H1 (cell line): ENCODE measurements around the gene CNGB1. TPM values are rescaled to one million over a fixed set of nuclear protein-coding genes. Genes with fewer than 3 reads are reported as not detected.

Experiments
- CTCF ChIA-PET: fragments of 300-600 bp; sonication (Branson Sonifier 250); formaldehyde crosslinking; loops from one replicate; lab custom pipeline; 2021; ENCODE audit not compliant: partially characterized antibody; lab: Charles Lee
- POLR2A ChIA-PET: fragments of 300-600 bp; sonication (Branson Sonifier 250); formaldehyde crosslinking; loops from one replicate; lab custom pipeline; 2021; ENCODE audit warnings: inconsistent platforms; ENCODE audit not compliant: partially characterized antibody; lab: Charles Lee
- DNase-seq, 2 experiments: peaks; one replicate each; pipeline versions ENCODE4 v3.0.0 to v3.0.0-alpha.2; 2010 to 2022; ENCODE audit warnings: low spot score in 2 of 2, low read depth in 1 of 2, mixed read lengths in 1 of 2
- FAIRE-seq: peaks from 2 replicates; lab custom pipeline; 2011; peaks lifted over from hg19 to GRCh38; lab: Jason Lieb, UNC
- H2AFZ ChIP-seq: 2 replicates; pipeline ENCODE4 v1.8.1; 2012; ENCODE audit warnings: low read length, inconsistent platforms
- H2AK5ac ChIP-seq: 2 replicates; pipeline ENCODE4 v1.6.1; 2013; ENCODE audit warnings: low read depth, low read length
- H2BK120ac ChIP-seq: replicated peaks from 2 replicates; pipeline ENCODE3; 2013; ENCODE audit warnings: low read depth, low read length, inconsistent platforms
- H2BK12ac ChIP-seq: 2 replicates; pipeline ENCODE4 v1.6.1; 2013; ENCODE audit warnings: low read depth, low read length
- H2BK15ac ChIP-seq: 2 replicates; pipeline ENCODE4 v1.6.1; 2013; ENCODE audit warnings: low read length
- H2BK20ac ChIP-seq: 2 replicates; pipeline ENCODE4 v1.6.1; 2013; ENCODE audit warnings: low read length
- H2BK5ac ChIP-seq: 2 replicates; pipeline ENCODE4 v1.6.1; 2013; ENCODE audit warnings: low read depth, low read length
- H3K14ac ChIP-seq: 2 replicates; pipeline ENCODE4 v1.6.1; 2013; ENCODE audit warnings: inconsistent platforms; ENCODE audit not compliant: insufficient read length
- H3K18ac ChIP-seq: 2 replicates; pipeline ENCODE4 v1.6.1; 2013; ENCODE audit warnings: low read length; ENCODE audit errors: extremely low read depth
- H3K23ac ChIP-seq: 2 replicates; pipeline ENCODE4 v1.6.1; 2013; ENCODE audit warnings: inconsistent platforms; ENCODE audit not compliant: insufficient read length
- H3K23me2 ChIP-seq: 2 replicates; pipeline ENCODE4 v1.6.1; 2013; ENCODE audit warnings: low read depth, low read length
- H3K27ac ChIP-seq: 2 replicates; pipeline ENCODE4 v1.6.1; 2011; ENCODE audit warnings: low read depth, low read length, inconsistent platforms
- H3K27me3 ChIP-seq, 4 experiments: replicated peaks in 1 of 4; 1 replicate in 1 of 4; 2 replicates in 3 of 4; pipeline versions ENCODE4 v1.6.1 to v1.8.1; 2011 to 2013; ENCODE audit warnings: low read length in 3 of 4, mild to moderate bottlenecking in 3 of 4, inconsistent platforms in 2 of 4, mixed read lengths in 2 of 4, moderate library complexity in 1 of 4; ENCODE audit not compliant: control insufficient read depth in 3 of 4, insufficient read depth in 3 of 4; ENCODE audit errors: extremely low read depth in 1 of 4
- H3K36me3 ChIP-seq, 4 experiments: 2 replicates each; pipeline versions ENCODE4 v1.6.1 to v1.8.1; 2011 to 2013; ENCODE audit warnings: mild to moderate bottlenecking in 4 of 4, low read length in 3 of 4, moderate library complexity in 2 of 4, control low read depth in 1 of 4, inconsistent platforms in 1 of 4; ENCODE audit not compliant: insufficient read depth in 4 of 4, control insufficient read depth in 2 of 4
- H3K4ac ChIP-seq: replicated peaks from 2 replicates; pipeline ENCODE3; 2013; ENCODE audit warnings: low read length, low read depth, mixed read lengths, inconsistent platforms; ENCODE audit not compliant: insufficient read length
- H3K4me1 ChIP-seq, 4 experiments: replicated peaks in 1 of 4; 1 replicate in 1 of 4; 2 replicates in 3 of 4; pipeline versions ENCODE4 v1.6.1 to v1.8.1; 2011 to 2013; ENCODE audit warnings: low read length in 3 of 4, inconsistent platforms in 2 of 4, mixed read lengths in 1 of 4; ENCODE audit not compliant: insufficient read depth in 4 of 4, control insufficient read depth in 3 of 4
- H3K4me2 ChIP-seq, 2 experiments: 2 replicates each; pipeline versions ENCODE4 v1.6.1 to v1.8.1; 2011 to 2013; ENCODE audit warnings: low read depth in 2 of 2, low read length in 2 of 2, control low read depth in 1 of 2, inconsistent platforms in 1 of 2, mild to moderate bottlenecking in 1 of 2; ENCODE audit not compliant: insufficient read depth in 1 of 2
- H3K4me3 ChIP-seq, 4 experiments: fragments of 200-600, 300-600 bp in 1 of 4; sonication (generic), shearing (Covaris generic), sonication (Bioruptor Twin) in 1 of 4; 2 replicates each; pipeline versions ENCODE4 v1.5.1 to v1.8.1; 2011 to 2016; ENCODE audit warnings: low read length in 4 of 4, low read depth in 3 of 4, control low read depth in 2 of 4, inconsistent platforms in 2 of 4, mild to moderate bottlenecking in 2 of 4, mixed read lengths in 1 of 4, moderate library complexity in 1 of 4; ENCODE audit not compliant: insufficient read depth in 2 of 4; ENCODE audit errors: extremely low read depth in 1 of 4
- H3K56ac ChIP-seq: replicated peaks from 2 replicates; pipeline ENCODE3; 2013; ENCODE audit warnings: low read depth, mild to moderate bottlenecking, mixed read lengths, low read length, inconsistent platforms; ENCODE audit not compliant: insufficient read length
- H3K79me1 ChIP-seq: 2 replicates; pipeline ENCODE4 v1.6.1; 2013; ENCODE audit warnings: low read depth, low read length, control low read depth
- H3K79me2 ChIP-seq, 2 experiments: 2 replicates each; pipeline versions ENCODE4 v1.6.1 to v1.8.1; 2012 to 2013; ENCODE audit warnings: low read length in 2 of 2, mild to moderate bottlenecking in 2 of 2, inconsistent platforms in 1 of 2; ENCODE audit not compliant: insufficient read depth in 2 of 2, control insufficient read depth in 1 of 2
- H3K9ac ChIP-seq, 4 experiments: replicated peaks in 1 of 4; 1 replicate in 1 of 4; 2 replicates in 3 of 4; pipeline versions ENCODE4 v1.6.1 to v1.8.1; 2011 to 2013; ENCODE audit warnings: low read depth in 3 of 4, low read length in 3 of 4, control low read depth in 2 of 4, mild to moderate bottlenecking in 2 of 4, moderate library complexity in 2 of 4, inconsistent platforms in 1 of 4; ENCODE audit errors: extremely low read depth in 1 of 4
- H3K9me3 ChIP-seq, 2 experiments: 2 replicates each; pipeline versions ENCODE4 v1.6.1 to v1.8.1; 2012 to 2013; ENCODE audit warnings: mild to moderate bottlenecking in 2 of 2, moderate library complexity in 2 of 2, control low read depth in 1 of 2, inconsistent platforms in 1 of 2, low read depth in 1 of 2, low read length in 1 of 2, mixed read lengths in 1 of 2; ENCODE audit not compliant: insufficient read depth in 2 of 2
- H4K20me1 ChIP-seq, 2 experiments: replicated peaks in 1 of 2; 2 replicates each; pipeline versions ENCODE3 to v1.8.1; 2011 to 2013; ENCODE audit warnings: inconsistent platforms in 2 of 2, low read length in 2 of 2, mild to moderate bottlenecking in 1 of 2; ENCODE audit not compliant: insufficient read depth in 2 of 2, control insufficient read depth in 1 of 2
- H4K5ac ChIP-seq: 2 replicates; pipeline ENCODE4 v1.6.1; 2013; ENCODE audit warnings: low read length, low read depth, mixed read lengths, inconsistent platforms; ENCODE audit not compliant: insufficient read length
- H4K8ac ChIP-seq: 2 replicates; pipeline ENCODE4 v1.8.0; 2013; ENCODE audit warnings: mild to moderate bottlenecking, moderate library complexity, low read length, inconsistent platforms; ENCODE audit not compliant: insufficient read depth; ENCODE audit errors: extremely low read depth
- H4K91ac ChIP-seq: replicated peaks from 2 replicates; pipeline ENCODE3; 2013; ENCODE audit warnings: low read length, mixed read lengths, inconsistent platforms; ENCODE audit not compliant: insufficient read length
- BCL11A ChIP-seq, 2 experiments: IDR thresholded peaks; one replicate each; pipeline ENCODE4 v1.6.1; 2011; ENCODE audit warnings: low read depth in 2 of 2, low read length in 2 of 2, mild to moderate bottlenecking in 2 of 2
- HDAC2 ChIP-seq, 2 experiments: fragments of 300-600 bp in 1 of 2; sonication (generic) in 1 of 2; IDR thresholded peaks; 2 replicates each; pipeline ENCODE4 v1.6.1; 2011 to 2012; ENCODE audit warnings: low read depth in 2 of 2, low read length in 2 of 2, mild to moderate bottlenecking in 2 of 2, moderate library complexity in 2 of 2, borderline replicate concordance in 1 of 2, inconsistent platforms in 1 of 2
- KDM1A ChIP-seq: fragments of 200-600, 300-600 bp; sonication (generic); IDR thresholded peaks from 2 replicates; pipeline ENCODE4 v1.7.1; 2016; ENCODE audit warnings: mild to moderate bottlenecking, low read length, borderline replicate concordance
- TEAD4 ChIP-seq: IDR thresholded peaks from 2 replicates; pipeline ENCODE4 v1.6.1; 2012; ENCODE audit warnings: low read depth, low read length, inconsistent platforms, mixed read lengths
- WGBS, 2 experiments: shearing (Covaris generic) in 1 of 2; methylation state at CpG; one replicate each; pipeline versions ENCODE4 v1.1.6 to v1.1.7; 2013 to 2015; ENCODE audit warnings: low lambda C conversion rate in 2 of 2, mixed read lengths in 2 of 2, inconsistent platforms in 1 of 2, low coverage in 1 of 2, missing lambda C conversion rate in 1 of 2; ENCODE audit not compliant: insufficient replicate concordance in 2 of 2, insufficient coverage in 1 of 2, insufficient read length in 1 of 2; ENCODE audit errors: extremely low coverage in 1 of 2, missing lambda C conversion rate in 1 of 2; 5-methylcytosine and 5-hydroxymethylcytosine counted together
- polyA plus RNA-seq, 7 experiments: library from polyadenylated mRNA; depleted of rRNA in 3 of 7; stranded (reverse) in 5 of 7; unstranded in 2 of 7; fragments of >200 nt in 5 of 7; fragments of 200-250 nt in 2 of 7; gene quantifications; 1 replicate in 5 of 7; 2 replicates in 1 of 7; 4 replicates in 1 of 7; pipeline versions ENCODE4 v1.2.1 to v1.2.3, GENCODE V29; 2011 to 2013; ENCODE audit warnings: missing spikeins in 2 of 7, mixed read lengths in 2 of 7
- total RNA-seq: library from RNA; stranded (reverse); fragmentation: NEBNext Ultra II Directional; extraction: Animal tissue kit (Norgen Biotek cat#: 25700); gene quantifications from 2 replicates; pipeline ENCODE4 v1.2.1, GENCODE V29; 2021

The CNGB1 gene
- total and polyA plus RNA-seq, 2 of the 8 experiments (the other 6 are each of a cell fraction or from before 2014, with no cell fraction given) = not detected

GRCh38 chr16:57953857-57954256, 17.1 kb downstream of the CNGB1 start:
- CTCF ChIA-PET = interaction anchor here (0.8 to 2.6 kb wide), 9 partner anchors 8 to 173 kb away, joined by 3 to 10 read pairs (median 3); partner anchors contain the start of genes USB1 and ZNF319

More at GRCh38 chr16:57953857-57954256, 17.1 kb downstream of the CNGB1 start:
- no peak overlapping the region for H2BK5ac ChIP-seq
- FAIRE-seq = no peak
- H2AK5ac ChIP-seq = no peak overlapping the region
- H3K9me3 ChIP-seq = no peaks in the 10 kb centered on the region
- no peaks in the 10 kb centered on the region for H3K79me2 ChIP-seq
- no peak overlapping the region for H2BK15ac ChIP-seq
- no peak overlapping the region for H3K27ac ChIP-seq
- H3K4me1 ChIP-seq = peaks cover 0 to 10% (median 5%) of the 10 kb centered on the region in 4 experiments; a peak in 6 of 7 replicates
- H3K56ac ChIP-seq = no peak overlapping the region
- H3K4me3 ChIP-seq = no peak overlapping the region
- H3K4ac ChIP-seq = no peak overlapping the region
- no peak overlapping the region for H2AFZ ChIP-seq
- 100% methylated on average over 1 of the region's 1 CpG; no CpG with 5 or more reads in 1 of the 2 experiments for WGBS, 2 experiments
- H2BK120ac ChIP-seq = no peak overlapping the region
- H3K79me1 ChIP-seq = no peaks in the 10 kb centered on the region
- H3K23me2 ChIP-seq = no peaks in the 10 kb centered on the region
- no peaks in the 10 kb centered on the region; a peak in 1 of 7 replicates for H3K27me3 ChIP-seq
- H3K9ac ChIP-seq = no peak overlapping the region
- H3K18ac ChIP-seq = no peak overlapping the region
- no peak overlapping the region for H2BK12ac ChIP-seq
- no peaks in the 10 kb centered on the region for H3K36me3 ChIP-seq
- no peak overlapping the region for H4K8ac ChIP-seq
- 0 out of 4 replicates have a peak, but pooled peaks of 1 of the 2 experiments have one; percentile 41 for TF ChIP-seq HDAC2 (IDR thresholded peaks at IDR 0.05; ENCODE audit: borderline replicate concordance in 1 of 2, low read depth in 2 of 2, low read length in 2 of 2)
- no peak for TF ChIP-seq BCL11A (IDR thresholded peaks at IDR 0.05; ENCODE audit: low read depth in 2 of 2, low read length in 2 of 2)
- TF ChIP-seq TEAD4 = no peak
- peak; percentile 84; the same call in 1 of the 2 replicates for TF ChIP-seq KDM1A
- H2BK20ac ChIP-seq = no peak overlapping the region
- H4K91ac ChIP-seq = no peak overlapping the region
- H3K4me2 ChIP-seq = no peak overlapping the region
- H4K20me1 ChIP-seq = no peaks in the 10 kb centered on the region
- no peak for DNase-seq
- H4K5ac ChIP-seq = no peak overlapping the region
- POLR2A ChIA-PET = interaction anchor here (1.1 kb wide), 1 partner anchor 47 kb away, joined by 3 read pairs; no protein-coding TSS in a partner anchor
- H3K14ac ChIP-seq = no peak overlapping the region
- no peak overlapping the region for H3K23ac ChIP-seq
